ENCODE data around the gene PCBP2.

DNA sequence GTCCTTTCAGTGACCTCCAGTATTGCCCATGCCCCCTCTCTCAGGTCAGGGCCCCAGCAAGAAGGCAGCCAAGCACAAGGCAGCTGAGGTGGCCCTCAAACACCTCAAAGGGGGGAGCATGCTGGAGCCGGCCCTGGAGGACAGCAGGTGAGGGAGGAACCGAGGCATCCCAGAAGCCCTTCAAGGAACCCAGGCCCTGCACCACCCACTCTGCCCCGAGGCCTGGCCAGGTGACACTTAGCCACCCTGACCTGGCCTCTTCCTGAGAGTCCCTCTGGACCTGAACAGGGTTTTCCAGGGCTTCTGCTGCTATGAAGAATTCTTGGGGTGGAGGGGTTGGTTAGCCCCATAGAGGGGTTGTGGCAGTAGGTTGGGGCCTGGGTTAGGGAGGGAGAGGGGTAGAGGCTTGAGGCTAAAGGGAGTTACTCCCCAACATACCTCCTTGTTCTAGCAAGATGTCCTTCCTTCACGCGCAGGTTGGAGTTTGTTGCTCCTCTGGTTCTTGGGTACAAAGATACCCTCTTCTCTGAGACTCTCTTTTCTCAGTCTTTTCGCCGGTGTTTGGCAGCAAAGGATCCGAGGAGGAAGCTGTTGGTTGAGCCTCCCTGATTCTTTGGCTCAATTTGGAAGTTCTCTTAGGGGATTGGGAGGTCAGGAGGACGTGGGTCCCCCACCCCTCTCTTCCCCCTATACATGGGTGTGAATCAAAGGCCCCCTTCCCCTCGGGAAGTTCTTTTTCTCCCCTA lies 51.3 kb downstream of the PCBP2 start:
- TF ChIP-seq, protein P1, sequence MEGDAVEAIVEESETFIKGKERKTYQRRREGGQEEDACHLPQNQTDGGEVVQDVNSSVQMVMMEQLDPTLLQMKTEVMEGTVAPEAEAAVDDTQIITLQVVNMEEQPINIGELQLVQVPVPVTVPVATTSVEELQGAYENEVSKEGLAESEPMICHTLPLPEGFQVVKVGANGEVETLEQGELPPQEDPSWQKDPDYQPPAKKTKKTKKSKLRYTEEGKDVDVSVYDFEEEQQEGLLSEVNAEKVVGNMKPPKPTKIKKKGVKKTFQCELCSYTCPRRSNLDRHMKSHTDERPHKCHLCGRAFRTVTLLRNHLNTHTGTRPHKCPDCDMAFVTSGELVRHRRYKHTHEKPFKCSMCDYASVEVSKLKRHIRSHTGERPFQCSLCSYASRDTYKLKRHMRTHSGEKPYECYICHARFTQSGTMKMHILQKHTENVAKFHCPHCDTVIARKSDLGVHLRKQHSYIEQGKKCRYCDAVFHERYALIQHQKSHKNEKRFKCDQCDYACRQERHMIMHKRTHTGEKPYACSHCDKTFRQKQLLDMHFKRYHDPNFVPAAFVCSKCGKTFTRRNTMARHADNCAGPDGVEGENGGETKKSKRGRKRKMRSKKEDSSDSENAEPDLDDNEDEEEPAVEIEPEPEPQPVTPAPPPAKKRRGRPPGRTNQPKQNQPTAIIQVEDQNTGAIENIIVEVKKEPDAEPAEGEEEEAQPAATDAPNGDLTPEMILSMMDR (IDR thresholded peaks at IDR 0.05): no peak
- TF ChIP-seq POLR2A (IDR thresholded peaks at IDR 0.05): no peak

Data from gastroesophageal sphincter (tissue), 3 donors.